ENCODE measurements around the gene ARHGAP10.
A peak's percentile ranks its signal among the peaks of the same experiment; 100 is the strongest.

The ARHGAP10 gene

DNA sequence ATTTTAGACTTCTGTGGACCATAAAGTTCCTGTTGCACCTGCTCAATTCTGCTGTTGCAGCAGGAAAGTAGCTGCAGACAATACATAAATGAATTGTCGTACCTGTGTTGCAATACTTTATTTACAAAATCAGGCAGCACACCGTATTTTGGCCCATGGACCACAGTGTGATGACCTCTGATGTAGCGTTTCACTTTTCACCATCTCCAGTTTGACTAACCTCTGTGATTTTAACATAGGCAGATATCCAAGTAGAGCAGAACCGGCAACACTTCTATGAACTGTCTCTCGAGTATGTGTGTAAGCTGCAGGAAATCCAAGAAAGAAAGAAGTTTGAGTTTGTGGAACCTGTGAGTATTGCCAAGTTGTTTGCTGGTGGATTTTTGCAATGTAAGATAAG lies 132.7 kb downstream of the ARHGAP10 start:
- no peak overlapping the region for H2BK15ac ChIP-seq (ENCODE audit: low read length)
- no peak overlapping the region for H3K27ac ChIP-seq (replicated peaks; ENCODE audit: low read length)
- H3K4me3 ChIP-seq (ENCODE audit: low read length in 2 of 2), result no peak overlapping the region
- no peaks in the 10 kb centered on the region for H3K36me3 ChIP-seq (replicated peaks in 1 of 2; ENCODE audit: control insufficient read depth in 2 of 2, insufficient read depth in 2 of 2, low read length in 2 of 2)
- H3K4me1 ChIP-seq (ENCODE audit: control insufficient read depth in 2 of 2, insufficient read depth in 1 of 2, low read depth in 1 of 2, low read length in 2 of 2), result no peaks in the 10 kb centered on the region
- no peaks in the 10 kb centered on the region for H3K79me1 ChIP-seq (ENCODE audit: low read depth, low read length)
- no peaks in the 10 kb centered on the region for H3K27me3 ChIP-seq (ENCODE audit: control insufficient read depth in 3 of 3, insufficient read depth in 3 of 3, low read depth in 1 of 3, low read length in 3 of 3)
- no peak overlapping the region for H2BK12ac ChIP-seq (ENCODE audit: low read length)
- peaks cover 0 to 1% of the 10 kb centered on the region in 2 donors for H3K9me3 ChIP-seq (replicated peaks in 1 of 2; ENCODE audit: control insufficient read depth in 2 of 2, insufficient read depth in 1 of 2, low read depth in 1 of 2, low read length in 2 of 2)
- no CpG with 5 or more reads among the region's 5 CpGs for WGBS, 2 donors (ENCODE audit: extremely low coverage in 2 of 2, insufficient read length in 2 of 2, insufficient replicate concordance in 1 of 2)
- no peak overlapping the region for H3K18ac ChIP-seq (ENCODE audit: low read length)
- H3K23ac ChIP-seq (ENCODE audit: low read depth, low read length, poor library complexity), result no peak overlapping the region
- H3K4me2 ChIP-seq (ENCODE audit: insufficient read depth, low read length, poor library complexity, severe bottlenecking), result no peak overlapping the region
- no peak overlapping the region for H3K9ac ChIP-seq (ENCODE audit: low read depth, low read length, poor library complexity)
- no peak overlapping the region for H3K14ac ChIP-seq (ENCODE audit: low read length)
- H4K91ac ChIP-seq (ENCODE audit: low read depth, low read length, poor library complexity), result no peak overlapping the region
- H2AFZ ChIP-seq (ENCODE audit: low read length), result no peak overlapping the region
- no peak overlapping the region for H2BK120ac ChIP-seq (ENCODE audit: low read depth, low read length)
- no peak for DNase-seq (ENCODE audit: low spot score)
- no peak overlapping the region for H2BK5ac ChIP-seq (ENCODE audit: low read length)
- no peak overlapping the region for H2AK5ac ChIP-seq (ENCODE audit: low read depth, low read length)
- H4K8ac ChIP-seq (ENCODE audit: low read depth, low read length), result no peak overlapping the region
- no peak overlapping the region for H3K4ac ChIP-seq (ENCODE audit: low read length)

DNA sequence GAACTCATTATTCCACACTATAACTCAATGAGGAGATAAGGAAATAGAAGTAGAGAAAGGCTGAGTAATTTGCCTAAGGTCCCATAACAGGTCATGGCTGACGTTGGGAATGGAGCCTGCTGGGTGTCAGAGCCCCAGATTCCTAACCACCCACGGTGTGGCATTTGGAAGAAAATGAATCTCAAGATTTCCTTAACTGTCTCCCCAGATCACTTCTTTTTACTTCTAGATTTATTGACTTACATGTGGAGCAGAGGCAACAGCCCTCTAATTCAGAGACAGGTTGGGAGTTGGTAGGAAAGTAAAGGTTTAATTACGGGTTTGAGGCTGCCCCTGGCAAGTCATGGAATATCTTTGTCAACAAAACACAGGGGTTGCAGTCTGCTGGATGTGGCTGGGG lies 134.0 kb downstream of the ARHGAP10 start:
- no peak overlapping the region for H4K8ac ChIP-seq (ENCODE audit: low read depth, low read length)
- no peak overlapping the region for H3K4me2 ChIP-seq (ENCODE audit: insufficient read depth, low read length, poor library complexity, severe bottlenecking)
- H4K91ac ChIP-seq (ENCODE audit: low read depth, low read length, poor library complexity), result no peak overlapping the region
- H3K4me1 ChIP-seq (ENCODE audit: control insufficient read depth in 2 of 2, insufficient read depth in 1 of 2, low read depth in 1 of 2, low read length in 2 of 2), result no peaks in the 10 kb centered on the region
- no peak for DNase-seq (ENCODE audit: low spot score)
- no peak overlapping the region for H3K27ac ChIP-seq (replicated peaks; ENCODE audit: low read length)
- H2BK15ac ChIP-seq (ENCODE audit: low read length), result no peak overlapping the region
- no peak overlapping the region for H2AK5ac ChIP-seq (ENCODE audit: low read depth, low read length)
- no peak overlapping the region for H3K18ac ChIP-seq (ENCODE audit: low read length)
- no peaks in the 10 kb centered on the region for H3K79me1 ChIP-seq (ENCODE audit: low read depth, low read length)
- no peaks in the 10 kb centered on the region for H3K27me3 ChIP-seq (ENCODE audit: control insufficient read depth in 3 of 3, insufficient read depth in 3 of 3, low read depth in 1 of 3, low read length in 3 of 3)
- H2BK12ac ChIP-seq (ENCODE audit: low read length), result no peak overlapping the region
- no peaks in the 10 kb centered on the region for H3K36me3 ChIP-seq (replicated peaks in 1 of 2; ENCODE audit: control insufficient read depth in 2 of 2, insufficient read depth in 2 of 2, low read length in 2 of 2)
- peaks cover 0 to 1% of the 10 kb centered on the region in 2 donors for H3K9me3 ChIP-seq (replicated peaks in 1 of 2; ENCODE audit: control insufficient read depth in 2 of 2, insufficient read depth in 1 of 2, low read depth in 1 of 2, low read length in 2 of 2)
- no peak overlapping the region for H2BK5ac ChIP-seq (ENCODE audit: low read length)
- H3K4ac ChIP-seq (ENCODE audit: low read length), result no peak overlapping the region
- no peak overlapping the region for H3K4me3 ChIP-seq (ENCODE audit: low read length in 2 of 2)
- H3K23ac ChIP-seq (ENCODE audit: low read depth, low read length, poor library complexity), result no peak overlapping the region
- no CpG with 5 or more reads among the region's 3 CpGs for WGBS, 2 donors (ENCODE audit: extremely low coverage in 2 of 2, insufficient read length in 2 of 2, insufficient replicate concordance in 1 of 2)
- no peak overlapping the region for H3K14ac ChIP-seq (ENCODE audit: low read length)
- H3K9ac ChIP-seq (ENCODE audit: low read depth, low read length, poor library complexity), result no peak overlapping the region
- H2BK120ac ChIP-seq (ENCODE audit: low read depth, low read length), result no peak overlapping the region
- no peak overlapping the region for H2AFZ ChIP-seq (ENCODE audit: low read length)

DNA sequence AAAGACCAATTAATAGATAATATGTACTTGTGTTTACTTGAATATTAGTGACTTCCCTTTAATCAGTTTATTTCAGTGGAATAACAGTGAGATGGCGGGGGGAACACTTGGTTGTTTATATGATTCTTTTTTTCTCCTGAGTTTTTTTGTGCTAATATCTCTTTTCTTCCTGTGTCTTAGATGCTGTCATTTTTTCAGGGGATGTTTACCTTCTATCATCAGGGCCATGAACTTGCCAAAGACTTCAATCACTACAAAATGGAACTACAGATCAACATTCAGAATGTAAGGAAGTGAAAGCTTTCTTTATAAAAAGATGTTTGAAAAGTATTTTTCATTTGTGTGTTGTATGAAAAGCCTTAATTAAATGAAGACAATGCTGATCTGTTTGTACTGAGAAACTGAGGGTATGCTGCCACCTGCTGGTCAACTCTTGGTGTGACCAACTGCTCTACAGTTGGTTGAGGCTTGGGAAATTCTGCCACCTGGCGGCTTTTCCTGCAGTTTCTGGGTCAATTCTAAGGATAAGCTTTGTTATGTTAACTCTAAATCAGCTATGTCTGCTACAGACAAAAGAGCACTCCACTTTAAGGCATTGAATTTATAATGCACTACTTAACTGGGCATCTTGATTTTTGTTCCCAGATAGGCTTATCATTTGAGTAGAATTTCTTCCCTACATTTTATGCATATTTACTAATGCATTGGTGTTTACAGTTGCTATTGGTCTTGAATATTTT lies 134.8 kb downstream of the ARHGAP10 start:
- Histone ChIP-seq H3K9ac (ENCODE audit: low read depth, low read length, poor library complexity) (no peak overlapping the region), H3K27me3 (ENCODE audit: control insufficient read depth in 3 of 3, insufficient read depth in 3 of 3, low read depth in 1 of 3, low read length in 3 of 3) (no peaks in the 10 kb centered on the region), H3K4me2 (ENCODE audit: insufficient read depth, low read length, poor library complexity, severe bottlenecking) (no peak overlapping the region), H3K27ac (replicated peaks; ENCODE audit: low read length) (no peak overlapping the region), H3K23ac (ENCODE audit: low read depth, low read length, poor library complexity) (no peak overlapping the region), H3K4ac (ENCODE audit: low read length) (no peak overlapping the region), H3K4me3 (ENCODE audit: low read length in 2 of 2) (no peak overlapping the region), H3K18ac (ENCODE audit: low read length) (no peak overlapping the region), H3K36me3 (replicated peaks in 1 of 2; ENCODE audit: control insufficient read depth in 2 of 2, insufficient read depth in 2 of 2, low read length in 2 of 2) (no peaks in the 10 kb centered on the region), H3K79me1 (ENCODE audit: low read depth, low read length) (no peaks in the 10 kb centered on the region), H3K4me1 (ENCODE audit: control insufficient read depth in 2 of 2, insufficient read depth in 1 of 2, low read depth in 1 of 2, low read length in 2 of 2) (no peaks in the 10 kb centered on the region), H2AK5ac (ENCODE audit: low read depth, low read length) (no peak overlapping the region), H4K8ac (ENCODE audit: low read depth, low read length) (no peak overlapping the region), H2BK15ac (ENCODE audit: low read length) (no peak overlapping the region), H2BK120ac (ENCODE audit: low read depth, low read length) (no peak overlapping the region), H3K9me3 (replicated peaks in 1 of 2; ENCODE audit: control insufficient read depth in 2 of 2, insufficient read depth in 1 of 2, low read depth in 1 of 2, low read length in 2 of 2) (no peaks in the 10 kb centered on the region), H2BK5ac (ENCODE audit: low read length) (no peak overlapping the region), H2AFZ (ENCODE audit: low read length) (no peak overlapping the region), H4K91ac (ENCODE audit: low read depth, low read length, poor library complexity) (no peak overlapping the region), H3K14ac (ENCODE audit: low read length) (no peak overlapping the region), H2BK12ac (ENCODE audit: low read length) (no peak overlapping the region)
- WGBS, 2 donors (ENCODE audit: extremely low coverage in 2 of 2, insufficient read length in 2 of 2, insufficient replicate concordance in 1 of 2), result no CpG with 5 or more reads among the region's 2 CpGs
- DNase-seq (ENCODE audit: low spot score), result peak; percentile 90

DNA sequence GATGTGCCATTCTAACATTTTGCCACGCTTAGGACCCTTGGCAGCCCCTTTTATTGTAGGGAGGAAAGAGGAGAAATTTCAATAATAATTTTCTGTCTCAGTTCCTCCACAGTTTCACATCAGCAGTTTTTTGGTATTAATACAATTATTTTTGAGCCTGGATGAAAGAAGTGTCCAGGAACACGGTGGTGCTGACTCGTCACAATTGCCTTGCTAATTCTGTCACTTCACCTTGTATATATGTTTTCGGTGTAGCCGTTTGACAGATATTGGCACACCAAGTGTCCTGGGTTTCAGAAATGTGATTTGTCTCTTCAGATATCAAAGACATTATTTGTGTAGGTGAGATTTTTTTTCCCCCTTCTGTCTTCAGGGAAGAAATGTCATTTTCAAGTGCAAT lies 142.2 kb downstream of the ARHGAP10 start:
- H4K91ac ChIP-seq (ENCODE audit: low read depth, low read length, poor library complexity), result no peak overlapping the region
- no peak overlapping the region for H3K4me2 ChIP-seq (ENCODE audit: insufficient read depth, low read length, poor library complexity, severe bottlenecking)
- H2BK120ac ChIP-seq (ENCODE audit: low read depth, low read length), result no peak overlapping the region
- H2BK15ac ChIP-seq (ENCODE audit: low read length), result no peak overlapping the region
- no peaks in the 10 kb centered on the region for H3K4me1 ChIP-seq (ENCODE audit: control insufficient read depth in 2 of 2, insufficient read depth in 1 of 2, low read depth in 1 of 2, low read length in 2 of 2)
- no peak overlapping the region for H2AK5ac ChIP-seq (ENCODE audit: low read depth, low read length)
- no peaks in the 10 kb centered on the region for H3K79me1 ChIP-seq (ENCODE audit: low read depth, low read length)
- no peak overlapping the region for H3K4ac ChIP-seq (ENCODE audit: low read length)
- H3K27me3 ChIP-seq (ENCODE audit: control insufficient read depth in 3 of 3, insufficient read depth in 3 of 3, low read depth in 1 of 3, low read length in 3 of 3), result no peaks in the 10 kb centered on the region
- H3K4me3 ChIP-seq (ENCODE audit: low read length in 2 of 2), result no peak overlapping the region
- H3K18ac ChIP-seq (ENCODE audit: low read length), result no peak overlapping the region
- H2BK12ac ChIP-seq (ENCODE audit: low read length), result no peak overlapping the region
- no peak overlapping the region for H3K23ac ChIP-seq (ENCODE audit: low read depth, low read length, poor library complexity)
- H3K27ac ChIP-seq (replicated peaks; ENCODE audit: low read length), result no peak overlapping the region
- no peak for DNase-seq (ENCODE audit: low spot score)
- no CpG with 5 or more reads among the region's 5 CpGs for WGBS, 2 donors (ENCODE audit: extremely low coverage in 2 of 2, insufficient read length in 2 of 2, insufficient replicate concordance in 1 of 2)
- H2AFZ ChIP-seq (ENCODE audit: low read length), result no peak overlapping the region
- no peaks in the 10 kb centered on the region for H3K36me3 ChIP-seq (replicated peaks in 1 of 2; ENCODE audit: control insufficient read depth in 2 of 2, insufficient read depth in 2 of 2, low read length in 2 of 2)
- H4K8ac ChIP-seq (ENCODE audit: low read depth, low read length), result no peak overlapping the region
- no peak overlapping the region for H3K9ac ChIP-seq (ENCODE audit: low read depth, low read length, poor library complexity)
- H3K9me3 ChIP-seq (replicated peaks in 1 of 2; ENCODE audit: control insufficient read depth in 2 of 2, insufficient read depth in 1 of 2, low read depth in 1 of 2, low read length in 2 of 2), result no peaks in the 10 kb centered on the region
- H2BK5ac ChIP-seq (ENCODE audit: low read length), result no peak overlapping the region
- H3K14ac ChIP-seq (ENCODE audit: low read length), result no peak overlapping the region
